Mammary epithelial cell (primary cell): ENCODE results near the gene ELAVL2.

ENCODE experiments used
- CTCF ChIP-seq, 2 donors: IDR thresholded peaks in 1 of 2; conservative IDR thresholded peaks in 1 of 2; 2 replicates each; pipeline ENCODE4 v1.5.1; 2011 to 2012; ENCODE audit warnings: inconsistent platforms in 2 of 2, low read length in 2 of 2, mild to moderate bottlenecking in 2 of 2, control low read depth in 1 of 2, low read depth in 1 of 2; ENCODE audit not compliant: insufficient read depth in 1 of 2; ENCODE audit errors: extremely low read depth in 1 of 2
- EZH2 ChIP-seq: IDR thresholded peaks from 2 replicates; pipeline ENCODE4 v1.6.1; 2012; ENCODE audit warnings: low read length, inconsistent platforms, borderline replicate concordance

GRCh38 chr9:23768861-23769260 is 57.2 kb downstream of the ELAVL2 start:
- no peak for TF ChIP-seq EZH2
- TF ChIP-seq CTCF (conservative IDR thresholded peaks at IDR 0.05 in 1 of 2, IDR thresholded peaks at IDR 0.05 in 1 of 2; ENCODE audit: extremely low read depth in 1 of 2, insufficient read depth in 1 of 2, low read depth in 1 of 2, low read length in 2 of 2) = no peak
